ENCODE results near the gene GABBR1. TPM values are rescaled to one million over a fixed set of nuclear protein-coding genes. Genes with fewer than 3 reads are reported as not detected.

Gene GABBR1
- total RNA-seq, 1 donor = 7.6 TPM

- Histone ChIP-seq H3K9me3 (ENCODE audit: low read depth, low read length) (no peaks in the 10 kb centered on the region), H3K4me3 (ENCODE audit: insufficient read depth, low read length) (no peak overlapping the region), H3K27me3 (ENCODE audit: insufficient read depth, low read length) (peaks cover 8% of the 10 kb centered on the region), H4K20me1 (ENCODE audit: insufficient read depth, low read length) (no peaks in the 10 kb centered on the region), H3K4me1 (ENCODE audit: insufficient read depth, low read length) (no peaks in the 10 kb centered on the region), H3K27ac (ENCODE audit: low read depth, low read length) (no peak overlapping the region), H2AFZ (ENCODE audit: low read length) (no peak overlapping the region), H3K36me3 (ENCODE audit: insufficient read depth, low read length) (no peaks in the 10 kb centered on the region), H3K79me2 (ENCODE audit: insufficient read depth, low read length) (no peaks in the 10 kb centered on the region), H3K4me2 (ENCODE audit: insufficient read depth, low read length) (no peak overlapping the region)
- no peak for TF ChIP-seq CTCF (IDR thresholded peaks at IDR 0.05; ENCODE audit: extremely low read depth, low read depth, low read length)
- DNase-seq (ENCODE audit: insufficient read length, low spot score, missing footprints) = no peak
These were observed 28.1 kb upstream of the GABBR1 start for GRCh38 chr6:29661071-29661470.

GRCh38 chr6:29656798-29657197 is 23.8 kb upstream of the GABBR1 start, which contains the start of gene MOG:
Gene MOG (plus strand): TSS chr6:29657092. CDS start chr6:29657210, 118 bp downstream.
- no peak within 1 kb of the TSS for H2AFZ ChIP-seq (ENCODE audit: low read length)
- TF ChIP-seq CTCF (IDR thresholded peaks at IDR 0.05; ENCODE audit: extremely low read depth, low read depth, low read length) = no peak
- no peak for DNase-seq (ENCODE audit: insufficient read length, low spot score, missing footprints)
- no peak within 1 kb of the TSS for H3K4me2 ChIP-seq (ENCODE audit: insufficient read depth, low read length)
- H3K4me1 ChIP-seq (ENCODE audit: insufficient read depth, low read length) = no peaks in the 10 kb centered on the region
- H3K27ac ChIP-seq (ENCODE audit: low read depth, low read length) = no peak within 1 kb of the TSS
- H4K20me1 ChIP-seq (ENCODE audit: insufficient read depth, low read length) = no peaks in the 10 kb centered on the region
- no peaks in the 10 kb centered on the region for H3K36me3 ChIP-seq (ENCODE audit: insufficient read depth, low read length)
- H3K4me3 ChIP-seq (ENCODE audit: insufficient read depth, low read length) = no peak within 1 kb of the TSS
- H3K79me2 ChIP-seq (ENCODE audit: insufficient read depth, low read length) = no peaks in the 10 kb centered on the region
- no peaks in the 10 kb centered on the region for H3K9me3 ChIP-seq (ENCODE audit: low read depth, low read length)
- H3K27me3 ChIP-seq (ENCODE audit: insufficient read depth, low read length) = peaks cover 13% of the 10 kb centered on the region

- Histone ChIP-seq H3K9me3 (ENCODE audit: low read depth, low read length) (no peaks in the 10 kb centered on the region), H3K36me3 (ENCODE audit: insufficient read depth, low read length) (no peaks in the 10 kb centered on the region), H4K20me1 (ENCODE audit: insufficient read depth, low read length) (no peaks in the 10 kb centered on the region), H3K4me2 (ENCODE audit: insufficient read depth, low read length) (no peak overlapping the region), H3K4me1 (ENCODE audit: insufficient read depth, low read length) (no peaks in the 10 kb centered on the region), H3K27ac (ENCODE audit: low read depth, low read length) (no peak overlapping the region), H3K79me2 (ENCODE audit: insufficient read depth, low read length) (no peaks in the 10 kb centered on the region), H3K27me3 (ENCODE audit: insufficient read depth, low read length) (peaks cover 13% of the 10 kb centered on the region), H2AFZ (ENCODE audit: low read length) (no peak overlapping the region), H3K4me3 (ENCODE audit: insufficient read depth, low read length) (no peak overlapping the region)
- DNase-seq (ENCODE audit: insufficient read length, low spot score, missing footprints) = no peak
- TF ChIP-seq CTCF (IDR thresholded peaks at IDR 0.05; ENCODE audit: extremely low read depth, low read depth, low read length) = no peak
These were observed 23.2 kb upstream of the GABBR1 start for GRCh38 chr6:29656157-29656556.

GRCh38 chr6:29655658-29656057 is 22.7 kb upstream of the GABBR1 start:
- Histone ChIP-seq H3K4me2 (ENCODE audit: insufficient read depth, low read length) (no peak overlapping the region), H3K27me3 (ENCODE audit: insufficient read depth, low read length) (peaks cover 13% of the 10 kb centered on the region), H3K27ac (ENCODE audit: low read depth, low read length) (no peak overlapping the region), H3K4me3 (ENCODE audit: insufficient read depth, low read length) (no peak overlapping the region), H3K79me2 (ENCODE audit: insufficient read depth, low read length) (no peaks in the 10 kb centered on the region), H3K9me3 (ENCODE audit: low read depth, low read length) (no peaks in the 10 kb centered on the region), H2AFZ (ENCODE audit: low read length) (no peak overlapping the region), H3K4me1 (ENCODE audit: insufficient read depth, low read length) (no peaks in the 10 kb centered on the region), H3K36me3 (ENCODE audit: insufficient read depth, low read length) (no peaks in the 10 kb centered on the region), H4K20me1 (ENCODE audit: insufficient read depth, low read length) (no peaks in the 10 kb centered on the region)
- TF ChIP-seq CTCF (IDR thresholded peaks at IDR 0.05; ENCODE audit: extremely low read depth, low read depth, low read length) = no peak
- DNase-seq (ENCODE audit: insufficient read length, low spot score, missing footprints) = no peak

All from osteoblast (primary cell).